Skin epidermis (tissue), 12 donors: Measurements from ENCODE around the gene SERHL2.
"Not testable (repeated sequence)": the region's sequence is repeated elsewhere in the genome, so short reads cannot be mapped to it uniquely, and the experiment has no call there.

Source experiments
- H3K27ac ChIP-seq, 21 experiments: fragments of 200-600 bp; sonication (generic) in 11 of 21; one replicate each; pipeline ENCODE4 v1.5.0; 2020; ENCODE audit warnings: mild to moderate bottlenecking in 3 of 21, inconsistent platforms in 2 of 21, moderate library complexity in 2 of 21
- H3K4me3 ChIP-seq, 7 experiments: fragments of 200-600 bp; sonication (generic) in 2 of 7; one replicate each; pipeline ENCODE4 v1.5.0; 2020; ENCODE audit warnings: inconsistent platforms in 2 of 7, mild to moderate bottlenecking in 2 of 7, moderate library complexity in 1 of 7

SERHL2 gene

GRCh38 chr22:42533638-42533977 lies 20.1 kb upstream of the SERHL2 start:
- Histone ChIP-seq H3K27ac (peak overlapping the region in 4 of 21 experiments; percentile 39 to 65 (median 52)), H3K4me3 (no peak overlapping the region)

DNA sequence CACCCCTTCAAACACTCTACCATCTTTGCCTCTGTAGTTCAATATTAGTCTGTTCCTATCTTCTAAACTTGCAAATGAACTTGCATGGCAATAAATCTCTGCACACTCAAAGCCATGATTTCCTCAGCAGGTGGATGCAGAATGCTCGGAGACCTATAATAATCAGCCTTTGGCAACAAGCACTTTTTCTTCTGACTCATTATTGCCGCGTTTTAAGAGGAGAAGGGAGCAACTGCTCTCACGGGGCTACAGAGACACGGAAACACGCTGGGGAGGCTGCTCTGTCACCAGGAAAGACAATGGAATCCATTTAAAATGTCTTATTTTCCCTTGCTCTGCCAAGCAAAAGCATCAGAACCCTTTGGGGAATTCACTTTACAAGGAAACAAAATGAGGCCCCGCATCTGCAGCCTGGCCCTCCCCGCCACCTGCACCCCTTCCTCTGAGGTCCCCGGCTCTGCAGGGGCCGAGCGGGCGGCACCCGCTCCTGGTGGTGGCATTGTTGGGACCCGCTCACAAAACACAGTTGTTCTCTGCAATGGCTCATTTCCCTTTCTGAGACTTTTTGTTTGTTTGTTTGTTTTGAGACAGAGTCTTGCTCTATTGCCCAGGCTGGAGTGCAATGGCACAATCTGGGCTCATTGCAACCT lies 18.5 kb upstream of the SERHL2 start:
- not testable (repeated sequence) for H3K4me3 ChIP-seq, H3K27ac ChIP-seq

DNA sequence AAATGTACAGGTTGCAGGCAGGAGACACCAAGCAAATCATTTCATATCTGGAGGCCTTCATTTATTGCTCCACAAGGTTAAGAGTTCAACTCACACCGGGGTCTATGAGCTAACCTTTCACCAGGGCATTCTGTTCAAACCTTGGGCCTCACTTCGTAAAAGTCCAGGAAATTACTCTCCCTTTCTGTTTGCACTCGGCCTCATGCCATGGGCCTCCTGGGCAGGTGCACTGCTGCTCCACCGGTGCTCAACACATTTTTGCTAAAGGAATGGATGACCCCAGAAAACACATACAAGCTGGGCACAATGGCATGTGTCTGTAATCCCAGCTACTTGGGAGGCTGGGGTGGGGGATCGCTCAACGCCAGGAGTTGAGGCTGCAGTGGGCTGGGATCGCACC lies 17.6 kb upstream of the SERHL2 start:
- Histone ChIP-seq H3K27ac (peak overlapping the region in 3 of 21 experiments; percentile 37 to 58 (median 54)), H3K4me3 (no peak overlapping the region)

DNA sequence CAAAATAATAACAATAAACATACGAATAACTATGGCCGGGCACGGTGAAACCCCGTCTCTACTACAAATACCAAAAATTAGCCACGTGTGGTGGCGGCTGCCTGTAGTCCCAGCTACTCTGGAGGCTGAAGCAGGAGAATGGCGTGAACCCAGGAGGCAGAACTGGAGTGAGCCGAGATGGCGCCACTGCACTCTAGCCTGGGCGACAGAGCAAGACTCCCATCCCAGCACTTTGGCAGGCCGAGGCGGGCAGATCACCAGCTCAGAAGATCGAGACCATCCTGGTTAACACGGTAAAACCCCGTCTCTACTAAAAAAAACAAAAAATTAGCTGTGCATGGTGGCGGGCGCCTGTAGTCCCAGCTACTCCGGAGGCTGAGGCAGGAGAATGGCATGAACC lies 17.1 kb upstream of the SERHL2 start:
- peak overlapping the region in 9 of 21 experiments; percentile 22 to 61 (median 42) for H3K27ac ChIP-seq
- not testable (repeated sequence) for H3K4me3 ChIP-seq

DNA sequence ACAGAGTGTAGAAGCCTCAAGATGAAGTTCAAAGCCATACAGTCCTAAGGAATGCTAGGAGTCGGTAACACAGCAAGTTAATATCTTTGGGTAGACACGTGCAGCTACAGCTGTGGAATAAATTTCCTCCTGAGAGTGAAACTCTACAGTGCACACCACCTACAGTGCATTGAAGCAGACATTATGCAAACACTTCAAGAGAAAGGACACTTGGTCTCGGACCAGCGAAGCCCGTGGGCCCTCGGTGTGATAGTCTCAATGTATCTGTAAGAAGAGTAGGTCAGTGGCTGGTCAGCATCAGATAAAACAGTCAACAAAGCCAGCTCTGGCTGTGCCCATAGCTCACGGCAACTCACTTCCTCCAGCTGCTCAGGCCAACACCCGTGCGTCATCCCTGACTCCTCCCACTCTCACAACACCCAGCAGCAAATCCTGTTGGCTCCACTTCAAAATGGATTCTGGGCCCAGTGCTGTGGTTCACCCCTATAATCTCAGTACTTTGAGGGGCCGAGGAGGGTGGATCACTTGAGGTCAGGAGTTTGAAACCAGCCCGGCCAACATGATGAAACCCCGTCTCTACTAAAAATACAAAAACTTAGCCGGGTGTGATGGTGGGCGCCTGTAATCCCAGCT lies 16.4 kb upstream of the SERHL2 start:
- H3K4me3 ChIP-seq: not testable (repeated sequence)
- peak overlapping the region in 11 of 21 experiments; percentile 22 to 61 (median 45) for H3K27ac ChIP-seq

DNA sequence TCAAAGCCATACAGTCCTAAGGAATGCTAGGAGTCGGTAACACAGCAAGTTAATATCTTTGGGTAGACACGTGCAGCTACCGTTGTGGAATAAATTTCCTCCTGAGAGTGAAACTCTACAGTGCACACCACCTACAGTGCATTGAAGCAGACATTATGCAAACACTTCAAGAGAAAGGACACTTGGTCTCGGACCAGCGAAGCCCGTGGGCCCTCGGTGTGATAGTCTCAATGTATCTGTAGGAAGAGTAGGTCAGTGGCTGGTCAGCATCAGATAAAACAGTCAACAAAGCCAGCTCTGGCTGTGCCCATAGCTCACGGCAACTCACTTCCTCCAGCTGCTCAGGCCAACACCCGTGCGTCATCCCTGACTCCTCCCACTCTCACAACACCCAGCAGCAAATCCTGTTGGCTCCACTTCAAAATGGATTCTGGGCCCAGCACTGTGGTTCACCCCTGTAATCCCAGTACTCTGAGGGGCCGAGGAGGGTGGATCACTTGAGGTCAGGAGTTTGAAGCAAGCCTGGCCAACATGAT lies 14.5 kb upstream of the SERHL2 start:
- H3K27ac ChIP-seq: peak overlapping the region in 7 of 21 experiments; percentile 4 to 73 (median 56)
- not testable (repeated sequence) for H3K4me3 ChIP-seq

DNA sequence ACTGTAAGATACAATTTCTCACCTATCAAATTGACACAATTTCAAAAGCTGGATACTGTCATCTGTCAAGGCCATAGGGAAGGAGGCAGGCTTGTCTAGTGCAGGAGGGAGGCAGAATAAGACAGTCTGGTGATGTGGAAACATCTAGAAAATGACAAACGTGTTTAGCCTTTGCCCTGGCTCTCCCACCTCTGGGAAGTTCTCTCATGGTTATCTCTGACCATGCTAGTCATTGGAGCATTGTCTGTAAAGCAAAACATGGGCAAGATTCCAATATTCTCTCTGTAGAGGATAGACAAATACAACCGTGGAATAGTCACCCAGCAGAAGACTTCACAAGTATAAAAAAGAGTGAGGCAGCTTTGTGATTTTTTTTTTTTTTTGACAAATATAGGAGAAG lies 9.1 kb upstream of the SERHL2 start:
- Histone ChIP-seq H3K4me3 (no peak overlapping the region), H3K27ac (no peak overlapping the region)

GRCh38 chr22:42547562-42547961 lies 6.2 kb upstream of the SERHL2 start:
- Histone ChIP-seq H3K27ac (no peak overlapping the region), H3K4me3 (no peak overlapping the region)

DNA sequence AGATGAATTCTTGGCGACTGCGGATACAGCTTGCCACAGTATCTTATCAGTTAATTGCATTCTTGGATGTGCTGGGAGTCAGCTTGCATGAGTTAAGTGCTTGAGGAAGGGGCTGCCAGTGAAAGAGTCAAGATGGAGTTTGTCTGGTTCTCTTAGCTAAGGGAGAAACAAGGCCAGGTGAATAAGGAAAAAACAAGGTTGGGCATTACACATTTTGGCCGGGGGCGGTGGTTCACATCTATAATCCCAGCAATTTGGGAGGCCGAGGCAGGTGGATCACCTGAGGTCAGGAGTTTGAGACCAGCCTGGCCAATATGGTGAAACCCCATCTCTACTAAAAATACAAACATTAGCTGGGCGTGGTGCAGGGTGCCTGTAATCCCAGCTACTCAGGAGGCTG lies 5.6 kb upstream of the SERHL2 start:
- not testable (repeated sequence) for H3K4me3 ChIP-seq, H3K27ac ChIP-seq

DNA sequence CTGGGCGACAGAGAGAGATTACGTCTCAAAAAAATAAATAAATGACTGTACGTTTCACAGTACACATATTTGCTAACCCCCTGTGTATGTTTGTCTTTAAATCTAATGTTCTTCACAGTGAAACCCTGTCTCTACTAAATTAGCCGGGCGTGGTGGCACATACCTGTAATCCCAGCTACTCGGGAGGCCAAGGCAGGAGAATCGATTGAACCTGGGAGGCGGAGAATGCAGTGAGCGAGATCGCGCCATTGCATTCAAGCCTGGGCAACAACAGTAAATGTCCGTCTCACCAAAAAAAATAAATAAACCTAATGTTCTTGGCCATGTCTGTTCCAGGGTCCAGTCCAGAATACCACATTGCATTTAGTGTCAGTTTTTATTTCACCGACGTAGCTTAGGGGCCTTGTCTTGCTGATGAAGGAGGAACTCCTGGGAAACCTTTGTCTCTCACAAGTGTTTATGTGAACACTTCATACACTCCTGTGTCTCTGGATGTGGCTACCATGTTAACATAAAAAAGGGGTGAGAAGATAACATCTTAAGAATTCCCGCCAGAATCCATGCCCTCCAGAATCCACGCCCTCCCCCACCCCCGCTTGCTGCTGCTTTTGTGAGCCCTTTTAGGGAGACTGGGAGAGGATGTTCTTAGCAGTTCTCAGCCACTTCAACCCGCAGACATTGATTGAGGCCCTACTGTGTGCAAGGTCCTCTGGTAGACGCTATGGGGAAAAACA lies 5.0 kb upstream of the SERHL2 start:
- no peak overlapping the region for H3K4me3 ChIP-seq
- H3K27ac ChIP-seq: no peak overlapping the region

GRCh38 chr22:42549331-42550060 lies 4.3 kb upstream of the SERHL2 start:
- no peak overlapping the region for H3K4me3 ChIP-seq

GRCh38 chr22:42552294-42552647 lies 1.5 kb upstream of the SERHL2 start:
- H3K27ac ChIP-seq: peak overlapping the region in 1 of 21 experiments; percentile 47
- not testable (repeated sequence) for H3K4me3 ChIP-seq

More at GRCh38 chr22:42549331-42550060, 4.3 kb upstream of the SERHL2 start:
- no peak overlapping the region for H3K27ac ChIP-seq

DNA sequence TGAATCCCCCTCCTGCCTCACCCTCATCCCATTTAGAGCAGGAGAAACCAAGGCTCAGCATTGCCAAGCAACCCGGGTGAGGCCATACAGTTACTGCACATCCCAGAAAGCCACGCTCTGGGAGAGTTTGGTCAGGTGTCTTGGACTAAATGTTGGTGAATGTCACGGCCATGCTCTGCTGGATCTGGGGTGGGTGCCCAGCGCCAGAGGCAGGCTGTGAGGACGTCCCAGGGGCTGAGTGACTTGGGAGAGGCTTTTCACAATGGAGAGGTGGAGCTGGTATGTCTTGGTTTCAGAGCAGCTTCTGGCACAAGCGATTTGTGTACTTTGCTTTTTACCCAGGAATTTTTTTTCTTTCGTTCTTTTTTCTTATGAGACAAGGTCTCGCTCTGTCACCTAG lies 6.6 kb downstream of the SERHL2 start:
- H3K4me3 ChIP-seq: no peak overlapping the region
- H3K27ac ChIP-seq: no peak overlapping the region

GRCh38 chr22:42560781-42561180 lies 7.0 kb downstream of the SERHL2 start:
- Histone ChIP-seq H3K4me3 (no peak overlapping the region), H3K27ac (no peak overlapping the region)

DNA sequence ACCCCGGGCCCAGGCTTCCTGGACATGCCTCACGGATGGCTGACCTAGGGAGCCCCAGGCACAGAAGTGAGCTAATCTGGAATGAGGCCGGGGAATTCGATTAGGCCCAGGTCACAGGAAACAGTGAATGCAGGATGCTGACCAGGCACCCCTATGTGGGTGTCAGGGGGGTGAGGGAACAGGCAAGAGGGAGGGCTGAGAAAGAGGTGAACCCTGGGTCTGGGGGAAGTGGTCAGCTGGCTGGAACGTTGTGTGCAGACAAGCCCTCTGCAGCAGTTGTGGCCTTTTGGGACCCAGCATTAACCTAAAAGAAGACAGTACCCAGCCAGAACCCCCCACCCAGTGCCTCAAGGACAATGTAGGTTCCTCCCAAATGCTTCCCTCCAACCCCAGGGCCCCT lies 8.1 kb downstream of the SERHL2 start:
- H3K27ac ChIP-seq: no peak overlapping the region
- H3K4me3 ChIP-seq: no peak overlapping the region

DNA sequence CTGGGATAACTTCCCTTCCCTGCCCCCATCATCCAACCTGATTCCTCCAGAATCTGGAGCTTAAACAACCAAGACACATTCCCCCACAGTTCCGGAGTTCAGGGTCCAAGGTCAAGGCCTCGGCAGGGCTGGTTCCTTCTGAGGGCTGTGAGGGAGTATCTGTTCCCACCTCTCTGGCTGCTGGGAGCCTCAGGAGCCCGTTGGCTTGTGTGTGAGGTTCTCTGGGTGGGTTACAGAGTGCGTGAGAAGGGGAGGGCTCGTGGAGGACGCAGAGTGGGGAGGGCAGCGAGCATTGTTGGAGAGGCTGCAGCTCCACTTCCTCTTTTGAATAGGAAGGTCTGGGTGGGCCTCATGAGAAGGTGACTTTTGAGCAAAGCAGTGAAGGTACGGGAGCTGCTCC lies 8.5 kb downstream of the SERHL2 start:
- Histone ChIP-seq H3K27ac (no peak overlapping the region), H3K4me3 (no peak overlapping the region)

- Histone ChIP-seq H3K4me3 (no peak overlapping the region), H3K27ac (no peak overlapping the region)
These were observed 8.9 kb downstream of the SERHL2 start for GRCh38 chr22:42562684-42563083.

DNA sequence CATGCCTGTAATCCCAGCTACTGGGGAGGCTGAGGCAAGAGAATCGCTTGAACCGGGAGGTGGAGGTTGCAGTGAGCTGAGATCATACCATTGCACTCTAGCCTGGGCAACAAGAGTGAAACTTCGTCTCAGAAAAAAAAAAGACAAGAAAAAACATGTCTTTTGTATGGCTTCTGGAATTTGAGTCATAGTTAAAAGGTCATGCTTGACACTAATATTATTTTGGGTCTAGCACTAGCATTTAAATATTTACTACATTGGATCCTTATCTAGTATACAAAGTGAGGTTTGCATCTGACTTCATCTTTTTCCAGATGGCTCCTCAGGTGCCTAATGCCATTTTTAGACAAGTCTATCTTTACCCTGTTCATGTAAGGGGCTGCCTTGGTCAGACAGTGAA lies 10.2 kb downstream of the SERHL2 start:
- not testable (repeated sequence) for H3K4me3 ChIP-seq, H3K27ac ChIP-seq

GRCh38 chr22:42564699-42565098 lies 10.9 kb downstream of the SERHL2 start:
- no peak overlapping the region for H3K27ac ChIP-seq
- no peak overlapping the region for H3K4me3 ChIP-seq

DNA sequence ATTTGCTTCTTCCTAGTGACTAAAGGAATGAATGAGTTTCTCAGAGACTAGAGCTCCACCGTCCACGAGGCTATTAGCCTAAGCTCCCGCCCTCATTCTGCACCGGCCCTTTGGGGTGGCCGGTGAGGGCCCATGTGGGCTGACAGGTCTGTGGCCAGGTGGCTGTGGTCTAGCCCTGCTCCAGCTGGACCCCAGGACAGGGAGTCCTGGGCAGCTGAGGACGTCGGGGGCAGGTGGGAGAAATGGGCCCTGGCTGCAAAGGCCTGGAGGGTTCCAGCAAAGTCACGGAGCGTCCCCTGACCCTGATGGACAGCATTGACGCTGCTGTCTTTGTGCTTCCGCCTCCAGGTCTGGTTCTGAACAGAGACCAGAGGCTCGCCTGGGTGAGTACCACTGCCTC lies 12.2 kb downstream of the SERHL2 start:
- Histone ChIP-seq H3K27ac (no peak overlapping the region), H3K4me3 (no peak overlapping the region)
